ENCODE measurements around the gene TAS1R3. TPM values are rescaled to one million over a fixed set of nuclear protein-coding genes. Genes with fewer than 3 reads are reported as not detected.

Gene TAS1R3
- total RNA-seq, 3 donors from 2014 or later = 0.57 to 1.1 (median 0.96) TPM

DNA sequence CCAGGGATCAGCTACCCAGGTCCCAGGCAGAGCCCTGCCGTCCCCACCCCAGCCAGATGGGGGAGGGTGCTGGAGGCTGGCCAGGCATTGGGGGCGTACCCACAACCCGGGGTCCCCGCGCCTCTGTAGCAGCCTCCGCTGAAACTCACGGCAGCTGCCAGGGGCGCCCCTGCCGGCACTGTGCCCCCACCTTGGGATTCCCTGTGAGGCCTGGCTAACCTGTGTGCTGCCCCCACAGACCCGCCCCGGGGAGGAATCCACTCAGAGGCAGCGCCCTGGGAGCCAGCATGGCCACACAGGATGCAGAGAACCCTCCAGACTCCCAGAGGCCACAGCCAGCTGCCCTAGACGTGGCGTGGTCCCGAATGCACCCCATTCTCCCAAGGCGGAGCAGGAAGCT lies 14.3 kb downstream of the TAS1R3 start:
- no peaks in the 10 kb centered on the region for H3K9me3 ChIP-seq
- peaks cover 29% of the 10 kb centered on the region for H3K4me1 ChIP-seq (ENCODE audit: low read depth)
- ATAC-seq = no peak
- no peak overlapping the region for H3K4me3 ChIP-seq
- no peaks in the 10 kb centered on the region for H3K36me3 ChIP-seq (ENCODE audit: low read depth)
- TF ChIP-seq CTCF (IDR thresholded peaks at IDR 0.05) = no peak
- intact Hi-C loops (cut with DNase I, micrococcal nuclease) = no loop called here
- no peak for DNase-seq

DNA sequence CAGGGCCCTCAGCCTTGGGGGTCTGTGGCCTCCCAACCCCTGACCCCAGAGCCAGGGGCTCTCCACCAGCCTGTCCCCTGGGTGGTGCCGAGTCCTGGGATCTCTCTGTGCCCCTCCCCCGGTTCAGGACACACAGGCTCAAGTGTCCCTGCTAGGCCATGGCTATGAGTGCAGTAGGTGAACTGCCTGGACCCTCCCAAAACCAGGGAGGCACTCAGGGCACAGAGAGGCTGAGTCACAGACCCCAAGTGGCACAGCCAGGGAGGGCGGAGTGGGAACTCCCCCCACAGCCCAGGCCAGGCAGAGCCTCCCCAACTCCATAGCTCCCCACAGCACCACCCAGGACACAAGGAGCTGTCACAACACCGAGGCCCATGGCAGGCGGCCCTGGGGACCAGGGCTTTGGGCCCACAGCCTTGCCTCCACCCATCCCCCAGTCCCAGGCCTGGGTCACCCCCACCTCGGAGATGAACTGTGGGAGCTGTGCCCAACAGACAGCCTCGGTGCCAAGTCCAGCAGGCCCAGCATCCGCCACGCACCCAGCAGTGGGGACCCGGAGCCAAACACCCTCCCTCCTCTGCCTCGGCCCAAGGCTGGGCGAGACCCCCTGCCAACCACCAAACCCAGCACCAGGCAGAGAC lies 14.9 kb downstream of the TAS1R3 start:
- no peak for DNase-seq
- Histone ChIP-seq H3K4me1 (ENCODE audit: low read depth) (peaks cover 29% of the 10 kb centered on the region), H3K9me3 (no peaks in the 10 kb centered on the region), H3K36me3 (ENCODE audit: low read depth) (no peaks in the 10 kb centered on the region), H3K4me3 (no peak overlapping the region)
- intact Hi-C loops (cut with DNase I, micrococcal nuclease) = no loop called here
- no peak for ATAC-seq
- TF ChIP-seq CTCF (IDR thresholded peaks at IDR 0.05) = no peak

DNA sequence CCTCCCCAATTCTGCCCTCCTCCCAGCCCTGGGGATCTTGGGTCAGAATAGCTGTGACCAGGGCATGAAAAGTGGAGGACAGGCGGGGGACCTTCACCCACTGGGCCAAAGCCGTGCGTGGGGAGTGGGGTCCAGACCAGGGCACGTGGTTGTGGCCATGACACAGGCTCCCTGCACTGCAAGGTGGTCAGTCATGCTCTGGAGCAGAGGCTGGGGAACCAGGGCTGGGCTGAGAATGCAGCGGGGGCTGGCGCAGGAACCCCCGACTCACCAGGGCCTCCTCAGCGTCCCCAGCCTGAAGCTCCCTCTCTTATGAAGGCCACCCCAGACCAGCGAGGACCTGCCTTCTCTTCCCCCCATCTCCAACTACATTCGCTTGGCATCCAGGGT lies 15.4 kb downstream of the TAS1R3 start:
- no peak for DNase-seq
- intact Hi-C loops (cut with DNase I, micrococcal nuclease) = no loop called here
- peaks cover 29% of the 10 kb centered on the region for H3K4me1 ChIP-seq (ENCODE audit: low read depth)

GRCh38 chr1:1347026-1347595 lies 16.0 kb downstream of the TAS1R3 start:
- no peak for TF ChIP-seq CTCF (IDR thresholded peaks at IDR 0.05)
- DNase-seq (no peak), ATAC-seq (no peak)
- intact Hi-C loops (cut with DNase I, micrococcal nuclease) = no loop called here
- Histone ChIP-seq H3K4me1 (ENCODE audit: low read depth) (peaks cover 29% of the 10 kb centered on the region), H3K4me3 (no peak overlapping the region), H3K36me3 (ENCODE audit: low read depth) (no peaks in the 10 kb centered on the region), H3K9me3 (no peaks in the 10 kb centered on the region)

More for the DNA sequence above, 15.4 kb downstream of the TAS1R3 start:
- Histone ChIP-seq H3K36me3 (ENCODE audit: low read depth) (no peaks in the 10 kb centered on the region), H3K9me3 (no peaks in the 10 kb centered on the region), H3K4me3 (no peak overlapping the region)
- no peak for ATAC-seq
- TF ChIP-seq CTCF (IDR thresholded peaks at IDR 0.05) = no peak

DNA sequence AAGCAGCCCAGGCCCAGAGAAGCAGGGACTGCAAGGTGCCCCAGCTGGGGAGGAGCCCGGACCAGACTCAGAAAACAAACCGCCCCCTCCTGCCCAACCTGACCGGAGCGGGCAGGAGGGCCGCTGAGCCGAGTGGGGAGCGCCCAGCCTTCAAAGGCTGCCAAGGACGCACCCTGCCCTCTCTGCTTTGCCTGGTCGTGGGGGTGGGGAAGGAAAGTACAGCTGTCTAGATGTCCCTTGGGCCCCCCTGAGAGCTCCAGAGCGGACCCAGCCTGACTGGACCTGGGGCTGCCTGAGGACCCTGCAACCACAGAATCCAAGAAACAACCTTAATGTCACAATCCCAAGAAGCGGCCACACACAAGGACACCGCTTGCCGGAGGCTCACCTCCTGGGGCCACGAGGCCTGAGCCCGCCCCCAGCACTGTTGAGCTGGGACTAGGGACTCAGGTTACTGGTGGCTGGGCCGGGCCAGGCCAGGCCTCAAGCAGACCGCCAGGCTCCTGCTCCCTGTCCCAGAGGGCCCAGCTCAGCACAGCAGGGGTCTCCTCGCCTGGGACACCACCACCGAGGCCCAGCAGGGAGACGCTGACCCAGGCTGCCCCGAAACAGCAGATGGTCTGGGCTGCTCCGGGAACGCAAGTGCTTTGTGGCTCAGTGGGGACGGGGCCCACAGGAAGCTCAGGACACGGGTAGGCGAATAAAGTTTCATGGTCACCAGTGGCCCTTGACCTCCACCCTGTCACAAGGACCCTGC lies 16.8 kb downstream of the TAS1R3 start:
- TF ChIP-seq CTCF (IDR thresholded peaks at IDR 0.05) = no peak
- no peak overlapping the region for H3K4me3 ChIP-seq
- peaks cover 29% of the 10 kb centered on the region for H3K4me1 ChIP-seq (ENCODE audit: low read depth)
- peak; percentile 67 for ATAC-seq
- no peaks in the 10 kb centered on the region for H3K36me3 ChIP-seq (ENCODE audit: low read depth)
- intact Hi-C loops (cut with DNase I, micrococcal nuclease) = no loop called here
- H3K9me3 ChIP-seq = no peaks in the 10 kb centered on the region
- peak; percentile 81 to 83 (median 81) for DNase-seq

All from mucosa of descending colon (tissue), 3 donors.